ENCODE results near the gene EVI5L.

EVI5L gene

DNA sequence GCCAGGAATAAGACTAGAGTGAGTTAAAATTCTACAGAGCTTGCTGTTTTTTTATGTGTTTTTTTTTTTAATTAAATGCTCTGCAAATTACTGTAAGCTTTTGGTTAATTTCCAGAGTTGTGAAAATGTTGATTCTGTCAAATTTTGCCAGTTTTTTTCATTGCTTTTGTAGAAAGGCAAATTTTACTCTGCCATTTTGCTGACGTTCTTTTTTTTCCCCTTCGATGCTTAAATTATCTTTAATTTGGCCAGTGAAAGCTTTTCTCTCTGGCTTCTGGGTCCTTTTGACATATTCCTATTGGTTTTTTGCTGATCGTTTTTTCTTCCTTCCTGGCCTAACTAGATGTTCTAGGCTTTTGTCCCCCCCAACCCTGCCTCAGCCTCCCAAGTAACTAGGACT lies 23.8 kb upstream of the EVI5L start:
- no peaks in the 10 kb centered on the region for H3F3A ChIP-seq (ENCODE audit: low read depth)

GRCh38 chr19:7806876-7807275 lies 23.1 kb upstream of the EVI5L start:
- no peaks in the 10 kb centered on the region for H3F3A ChIP-seq (ENCODE audit: low read depth)
- H3K9me3 ChIP-seq (ENCODE audit: insufficient read depth, low read depth, low read length) = no peaks in the 10 kb centered on the region; the same call in 1 of the 2 replicates
- no peaks in the 10 kb centered on the region for H3K27me3 ChIP-seq (ENCODE audit: insufficient read depth, low read length, poor library complexity, severe bottlenecking)
- no peak overlapping the region for H3K4me2 ChIP-seq (ENCODE audit: low read depth, low read length, poor library complexity, severe bottlenecking)
- no peaks in the 10 kb centered on the region for H3K36me3 ChIP-seq (ENCODE audit: insufficient read depth, low read length)
- H3K4me3 ChIP-seq (ENCODE audit: low read length, poor library complexity, severe bottlenecking) = no peak overlapping the region
- no peak overlapping the region for H3K9ac ChIP-seq (ENCODE audit: low read depth, low read length, poor library complexity, severe bottlenecking)
- no peaks in the 10 kb centered on the region for H3K79me2 ChIP-seq (ENCODE audit: insufficient read depth, low read length)
- TF ChIP-seq EZH2phosphoT487 (IDR thresholded peaks at IDR 0.05; ENCODE audit: borderline replicate concordance) = no peak
- TF ChIP-seq, protein P1, sequence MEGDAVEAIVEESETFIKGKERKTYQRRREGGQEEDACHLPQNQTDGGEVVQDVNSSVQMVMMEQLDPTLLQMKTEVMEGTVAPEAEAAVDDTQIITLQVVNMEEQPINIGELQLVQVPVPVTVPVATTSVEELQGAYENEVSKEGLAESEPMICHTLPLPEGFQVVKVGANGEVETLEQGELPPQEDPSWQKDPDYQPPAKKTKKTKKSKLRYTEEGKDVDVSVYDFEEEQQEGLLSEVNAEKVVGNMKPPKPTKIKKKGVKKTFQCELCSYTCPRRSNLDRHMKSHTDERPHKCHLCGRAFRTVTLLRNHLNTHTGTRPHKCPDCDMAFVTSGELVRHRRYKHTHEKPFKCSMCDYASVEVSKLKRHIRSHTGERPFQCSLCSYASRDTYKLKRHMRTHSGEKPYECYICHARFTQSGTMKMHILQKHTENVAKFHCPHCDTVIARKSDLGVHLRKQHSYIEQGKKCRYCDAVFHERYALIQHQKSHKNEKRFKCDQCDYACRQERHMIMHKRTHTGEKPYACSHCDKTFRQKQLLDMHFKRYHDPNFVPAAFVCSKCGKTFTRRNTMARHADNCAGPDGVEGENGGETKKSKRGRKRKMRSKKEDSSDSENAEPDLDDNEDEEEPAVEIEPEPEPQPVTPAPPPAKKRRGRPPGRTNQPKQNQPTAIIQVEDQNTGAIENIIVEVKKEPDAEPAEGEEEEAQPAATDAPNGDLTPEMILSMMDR (conservative IDR thresholded peaks at IDR 0.05; ENCODE audit: low read length) = no peak
- no peaks in the 10 kb centered on the region for H3K4me1 ChIP-seq (ENCODE audit: insufficient read depth, low read length, poor library complexity, severe bottlenecking)
- H2AFZ ChIP-seq (ENCODE audit: low read length) = no peak overlapping the region
- H3K9me2 ChIP-seq (replicated peaks; ENCODE audit: low read depth, low read length) = no peaks in the 10 kb centered on the region
- no peaks in the 10 kb centered on the region for H4K20me1 ChIP-seq (ENCODE audit: insufficient read depth, low read length, poor library complexity, severe bottlenecking)

More for the DNA sequence above, 23.8 kb upstream of the EVI5L start:
- Histone ChIP-seq H3K9me3 (ENCODE audit: insufficient read depth, low read depth, low read length) (no peaks in the 10 kb centered on the region; the same call in 1 of the 2 replicates), H3K4me1 (ENCODE audit: insufficient read depth, low read length, poor library complexity, severe bottlenecking) (no peaks in the 10 kb centered on the region), H3K9me2 (replicated peaks; ENCODE audit: low read depth, low read length) (no peaks in the 10 kb centered on the region), H3K27me3 (ENCODE audit: insufficient read depth, low read length, poor library complexity, severe bottlenecking) (no peaks in the 10 kb centered on the region), H3K9ac (ENCODE audit: low read depth, low read length, poor library complexity, severe bottlenecking) (no peak overlapping the region), H3K4me2 (ENCODE audit: low read depth, low read length, poor library complexity, severe bottlenecking) (no peak overlapping the region), H3K4me3 (ENCODE audit: low read length, poor library complexity, severe bottlenecking) (no peak overlapping the region), H4K20me1 (ENCODE audit: insufficient read depth, low read length, poor library complexity, severe bottlenecking) (no peaks in the 10 kb centered on the region), H2AFZ (ENCODE audit: low read length) (no peak overlapping the region), H3K79me2 (ENCODE audit: insufficient read depth, low read length) (no peaks in the 10 kb centered on the region), H3K36me3 (ENCODE audit: insufficient read depth, low read length) (no peaks in the 10 kb centered on the region)
- TF ChIP-seq EZH2phosphoT487 (IDR thresholded peaks at IDR 0.05; ENCODE audit: borderline replicate concordance) = no peak
- TF ChIP-seq, protein P1 (conservative IDR thresholded peaks at IDR 0.05; ENCODE audit: low read length) = no peak

- Histone ChIP-seq H4K20me1 (ENCODE audit: insufficient read depth, low read length, poor library complexity, severe bottlenecking) (no peaks in the 10 kb centered on the region), H3K36me3 (ENCODE audit: insufficient read depth, low read length) (no peaks in the 10 kb centered on the region), H3K9me3 (ENCODE audit: insufficient read depth, low read depth, low read length) (no peaks in the 10 kb centered on the region; the same call in 1 of the 2 replicates), H3K9ac (ENCODE audit: low read depth, low read length, poor library complexity, severe bottlenecking) (no peak overlapping the region), H3K79me2 (ENCODE audit: insufficient read depth, low read length) (no peaks in the 10 kb centered on the region), H3K27me3 (ENCODE audit: insufficient read depth, low read length, poor library complexity, severe bottlenecking) (no peaks in the 10 kb centered on the region), H2AFZ (ENCODE audit: low read length) (no peak overlapping the region), H3K4me2 (ENCODE audit: low read depth, low read length, poor library complexity, severe bottlenecking) (no peak overlapping the region), H3F3A (ENCODE audit: low read depth) (no peaks in the 10 kb centered on the region), H3K4me3 (ENCODE audit: low read length, poor library complexity, severe bottlenecking) (no peak overlapping the region), H3K9me2 (replicated peaks; ENCODE audit: low read depth, low read length) (no peaks in the 10 kb centered on the region), H3K4me1 (ENCODE audit: insufficient read depth, low read length, poor library complexity, severe bottlenecking) (no peaks in the 10 kb centered on the region)
- TF ChIP-seq EZH2phosphoT487 (IDR thresholded peaks at IDR 0.05; ENCODE audit: borderline replicate concordance) = no peak
- TF ChIP-seq, protein P1 (conservative IDR thresholded peaks at IDR 0.05; ENCODE audit: low read length) = no peak
These were observed 21.9 kb upstream of the EVI5L start for GRCh38 chr19:7808108-7808507.
